Anterior cingulate cortex (tissue), 58 donors: Measurements from ENCODE around the gene ADCY6.
A peak's percentile ranks its signal among the peaks of the same experiment; 100 is the strongest.

Experiments used
- DNase-seq, 58 donors: peaks; one replicate each; lab custom pipeline; 2025; lab: John Stamatoyannopoulos, UW

ADCY6 gene

GRCh38 chr12:48788854-48789775, at the start of gene ADCY6:
Gene ADCY6 (minus strand): TSS chr12:48789089. CDS start chr12:48783434, 5,655 bp downstream.
- DNase-seq, result peak in 55 of 58 donors; percentile 14 to 82 (median 55)

- no peak for DNase-seq
Observed at GRCh38 chr12:48838048-48838447, 49.2 kb upstream of the ADCY6 start.

- no peak for DNase-seq
Observed at GRCh38 chr12:48832321-48833060, 43.6 kb upstream of the ADCY6 start.

GRCh38 chr12:48831257-48831656, 42.4 kb upstream of the ADCY6 start:
- DNase-seq, result no peak

- DNase-seq, result no peak
Observed at GRCh38 chr12:48828841-48829575, 40.1 kb upstream of the ADCY6 start.

- no peak for DNase-seq
Observed at GRCh38 chr12:48828293-48828692, 39.4 kb upstream of the ADCY6 start.

GRCh38 chr12:48827513-48828096, 38.7 kb upstream of the ADCY6 start:
- no peak for DNase-seq

GRCh38 chr12:48827026-48827425, 38.1 kb upstream of the ADCY6 start:
- DNase-seq, result no peak

- no peak for DNase-seq
Observed at GRCh38 chr12:48826209-48826855, 37.4 kb upstream of the ADCY6 start.

- no peak for DNase-seq
Observed at GRCh38 chr12:48824905-48825304, 36.0 kb upstream of the ADCY6 start.

- no peak for DNase-seq
Observed at GRCh38 chr12:48824112-48824511, 35.2 kb upstream of the ADCY6 start.

GRCh38 chr12:48823281-48823680, 34.4 kb upstream of the ADCY6 start:
- DNase-seq, result no peak

GRCh38 chr12:48822711-48823110, 33.8 kb upstream of the ADCY6 start:
- peak in 2 of 58 donors; percentile 24 to 25 for DNase-seq

GRCh38 chr12:48822139-48822538, 33.2 kb upstream of the ADCY6 start:
- no peak for DNase-seq

GRCh38 chr12:48819986-48820725, 31.3 kb upstream of the ADCY6 start:
- peak in 5 of 58 donors; percentile 9 to 23 (median 14) for DNase-seq

GRCh38 chr12:48818831-48819590, 30.1 kb upstream of the ADCY6 start:
- DNase-seq, result peak in 4 of 58 donors; percentile 23 to 62 (median 38)

GRCh38 chr12:48817873-48818830, 29.3 kb upstream of the ADCY6 start, which contains the start of gene CACNB3:
Gene CACNB3 (plus strand): TSS chr12:48818496. CDS start chr12:48818930, 434 bp downstream.
- peak in 46 of 58 donors; percentile 9 to 69 (median 40) for DNase-seq
